ENCODE results near the gene EPM2A. TPM values are rescaled to one million over a fixed set of nuclear protein-coding genes. Genes with fewer than 3 reads are reported as not detected.

The EPM2A gene
- polyA plus RNA-seq, 1 donor (not counting 4 experiments of a cell fraction or from before 2014, with no cell fraction given): 2.4 TPM

- peaks cover 8% of the 10 kb centered on the region for H3K4me1 ChIP-seq (ENCODE audit: control insufficient read depth, extremely low read depth, insufficient read depth, low read length)
- no peaks in the 10 kb centered on the region for H3K27me3 ChIP-seq (ENCODE audit: control insufficient read depth, extremely low read depth, insufficient read depth, low read length)
- no peak overlapping the region for H3K4me3 ChIP-seq (ENCODE audit: control insufficient read depth in 2 of 3, extremely low read depth in 1 of 3, insufficient read depth in 2 of 3, low read depth in 1 of 3, low read length in 3 of 3)
- no peaks in the 10 kb centered on the region for H3K79me2 ChIP-seq (ENCODE audit: control insufficient read depth, insufficient read depth, low read length)
- dilution Hi-C loops (cut with MboI; ENCODE audit: extremely low pct_ligation_motif_present, low sequenced_read_pairs): no loop called here
- TF ChIP-seq CTCF (optimal IDR thresholded peaks at IDR 0.05 in 1 of 3, IDR thresholded peaks at IDR 0.05 in 1 of 3, conservative IDR thresholded peaks at IDR 0.05 in 1 of 3; ENCODE audit: extremely low read depth in 1 of 3, insufficient read depth in 2 of 3, low read length in 3 of 3): no peak
- TF ChIP-seq EZH2 (IDR thresholded peaks at IDR 0.05; ENCODE audit: low read length): no peak
- no peak overlapping the region for H2AFZ ChIP-seq (ENCODE audit: control insufficient read depth, low read length)
- H3K36me3 ChIP-seq (ENCODE audit: control insufficient read depth in 2 of 2, extremely low read depth in 1 of 2, insufficient read depth in 2 of 2, low read length in 2 of 2): no peaks in the 10 kb centered on the region
- no peak overlapping the region for H3K27ac ChIP-seq (ENCODE audit: control insufficient read depth, insufficient read depth, low read length)
- H3K9me3 ChIP-seq (ENCODE audit: control insufficient read depth, low read depth, low read length): no peaks in the 10 kb centered on the region
- H3K4me2 ChIP-seq (ENCODE audit: control insufficient read depth, extremely low read depth, insufficient read depth, low read depth, low read length): no peak overlapping the region
- no peaks in the 10 kb centered on the region for H3K9me1 ChIP-seq (ENCODE audit: control insufficient read depth, extremely low read depth, insufficient read depth, low read length)
- no peak overlapping the region for H3K9ac ChIP-seq (ENCODE audit: control insufficient read depth, extremely low read depth, insufficient read depth, low read length)
- no peak for FAIRE-seq
- H4K20me1 ChIP-seq (ENCODE audit: control insufficient read depth, extremely low read depth, insufficient read depth, low read length): no peaks in the 10 kb centered on the region
- no peak for DNase-seq (ENCODE audit: low read depth, low spot score)
Measured at GRCh38 chr6:145729887-145730286, 5.4 kb downstream of the EPM2A start.

- no peak overlapping the region for H3K27ac ChIP-seq (ENCODE audit: control insufficient read depth, insufficient read depth, low read length)
- no peak for DNase-seq (ENCODE audit: low read depth, low spot score)
- TF ChIP-seq EZH2 (IDR thresholded peaks at IDR 0.05; ENCODE audit: low read length) (no peak), CTCF (optimal IDR thresholded peaks at IDR 0.05 in 1 of 3, IDR thresholded peaks at IDR 0.05 in 1 of 3, conservative IDR thresholded peaks at IDR 0.05 in 1 of 3; ENCODE audit: extremely low read depth in 1 of 3, insufficient read depth in 2 of 3, low read length in 3 of 3) (no peak)
- H3K9me3 ChIP-seq (ENCODE audit: control insufficient read depth, low read depth, low read length): no peaks in the 10 kb centered on the region
- H3K4me2 ChIP-seq (ENCODE audit: control insufficient read depth, extremely low read depth, insufficient read depth, low read depth, low read length): no peak overlapping the region
- no peaks in the 10 kb centered on the region for H3K27me3 ChIP-seq (ENCODE audit: control insufficient read depth, extremely low read depth, insufficient read depth, low read length)
- H3K36me3 ChIP-seq (ENCODE audit: control insufficient read depth in 2 of 2, extremely low read depth in 1 of 2, insufficient read depth in 2 of 2, low read length in 2 of 2): no peaks in the 10 kb centered on the region
- no peak for FAIRE-seq
- H3K4me1 ChIP-seq (ENCODE audit: control insufficient read depth, extremely low read depth, insufficient read depth, low read length): peaks cover under 1% of the 10 kb centered on the region
- no peaks in the 10 kb centered on the region for H4K20me1 ChIP-seq (ENCODE audit: control insufficient read depth, extremely low read depth, insufficient read depth, low read length)
- H3K79me2 ChIP-seq (ENCODE audit: control insufficient read depth, insufficient read depth, low read length): no peaks in the 10 kb centered on the region
- H3K4me3 ChIP-seq (ENCODE audit: control insufficient read depth in 2 of 3, extremely low read depth in 1 of 3, insufficient read depth in 2 of 3, low read depth in 1 of 3, low read length in 3 of 3): no peak overlapping the region
- no peak overlapping the region for H3K9ac ChIP-seq (ENCODE audit: control insufficient read depth, extremely low read depth, insufficient read depth, low read length)
- H3K9me1 ChIP-seq (ENCODE audit: control insufficient read depth, extremely low read depth, insufficient read depth, low read length): no peaks in the 10 kb centered on the region
- H2AFZ ChIP-seq (ENCODE audit: control insufficient read depth, low read length): no peak overlapping the region
- dilution Hi-C loops (cut with MboI; ENCODE audit: extremely low pct_ligation_motif_present, low sequenced_read_pairs): no loop called here
Measured at GRCh38 chr6:145728444-145729385, 6.6 kb downstream of the EPM2A start.

Data from keratinocyte (primary cell).